ENCODE measurements around the gene GEMIN8. TPM values are rescaled to one million over a fixed set of nuclear protein-coding genes. Genes with fewer than 3 reads are reported as not detected.

GEMIN8 gene
- total RNA-seq, 2 experiments from 2014 or later: 10.2 to 11.1 TPM

GRCh38 chrX:13966071-13966792, 63.5 kb downstream of the GEMIN8 start:
- Histone ChIP-seq H3K27ac (ENCODE audit: low read depth in 1 of 2, low read length in 2 of 2) (no peak overlapping the region), H3K4me1 (ENCODE audit: insufficient read depth, low read length) (no peaks in the 10 kb centered on the region), H3K4me3 (ENCODE audit: low read length) (no peak overlapping the region), H3K27me3 (ENCODE audit: control insufficient read depth in 1 of 2, insufficient read depth in 2 of 2, low read length in 2 of 2) (no peaks in the 10 kb centered on the region), H3K9me3 (ENCODE audit: control insufficient read depth in 1 of 2, insufficient read depth in 1 of 2, low read length in 2 of 2) (no peaks in the 10 kb centered on the region), H3K36me3 (ENCODE audit: insufficient read depth, low read length) (no peaks in the 10 kb centered on the region)
- intact Hi-C loops (cut with DNase I, micrococcal nuclease): no loop called here
- ATAC-seq (ENCODE audit: poor library complexity): no peak
- ChIA-PET POLR2A (no interaction called here), CTCF (no interaction called here)
- Mint-ChIP-seq H3K27ac (no peak overlapping the region), H3K4me3 (no peak overlapping the region), H3K4me1 (ENCODE audit: low read depth) (no peaks in the 10 kb centered on the region), H3K9me3 (no peaks in the 10 kb centered on the region), H3K27me3 (no peaks in the 10 kb centered on the region), H3K36me3 (ENCODE audit: low read depth) (no peaks in the 10 kb centered on the region)
- TF ChIP-seq CTCF (IDR thresholded peaks at IDR 0.05): no peak
- no peak for DNase-seq

GRCh38 chrX:13965531-13965930, 64.2 kb downstream of the GEMIN8 start:
- Histone ChIP-seq H3K9me3 (ENCODE audit: control insufficient read depth in 1 of 2, insufficient read depth in 1 of 2, low read length in 2 of 2) (no peaks in the 10 kb centered on the region), H3K36me3 (ENCODE audit: insufficient read depth, low read length) (no peaks in the 10 kb centered on the region), H3K27me3 (ENCODE audit: control insufficient read depth in 1 of 2, insufficient read depth in 2 of 2, low read length in 2 of 2) (no peaks in the 10 kb centered on the region), H3K4me3 (ENCODE audit: low read length) (no peak overlapping the region), H3K4me1 (ENCODE audit: insufficient read depth, low read length) (no peaks in the 10 kb centered on the region), H3K27ac (ENCODE audit: low read depth in 1 of 2, low read length in 2 of 2) (no peak overlapping the region)
- CTCF ChIA-PET: no interaction called here
- DNase-seq (no peak), ATAC-seq (ENCODE audit: poor library complexity) (no peak)
- intact Hi-C loops (cut with DNase I, micrococcal nuclease): no loop called here
- Mint-ChIP-seq H3K4me3 (no peak overlapping the region), H3K4me1 (ENCODE audit: low read depth) (no peaks in the 10 kb centered on the region), H3K9me3 (no peaks in the 10 kb centered on the region), H3K27me3 (no peaks in the 10 kb centered on the region), H3K36me3 (ENCODE audit: low read depth) (no peaks in the 10 kb centered on the region), H3K27ac (no peak overlapping the region)
- POLR2A ChIA-PET: no interaction called here
- TF ChIP-seq CTCF (IDR thresholded peaks at IDR 0.05): no peak

GRCh38 chrX:13956998-13957397, 72.7 kb downstream of the GEMIN8 start:
- Histone ChIP-seq H3K27ac (ENCODE audit: low read depth in 1 of 2, low read length in 2 of 2) (no peak overlapping the region), H3K4me1 (ENCODE audit: insufficient read depth, low read length) (no peaks in the 10 kb centered on the region), H3K36me3 (ENCODE audit: insufficient read depth, low read length) (no peaks in the 10 kb centered on the region), H3K9me3 (ENCODE audit: control insufficient read depth in 1 of 2, insufficient read depth in 1 of 2, low read length in 2 of 2) (no peaks in the 10 kb centered on the region), H3K4me3 (ENCODE audit: low read length) (no peak overlapping the region), H3K27me3 (ENCODE audit: control insufficient read depth in 1 of 2, insufficient read depth in 2 of 2, low read length in 2 of 2) (no peaks in the 10 kb centered on the region)
- intact Hi-C loops (cut with DNase I, micrococcal nuclease): no loop called here
- POLR2A ChIA-PET: no interaction called here
- H3K9me3 Mint-ChIP-seq: no peaks in the 10 kb centered on the region
- H3K27me3 Mint-ChIP-seq: no peaks in the 10 kb centered on the region
- H3K27ac Mint-ChIP-seq: no peak overlapping the region
- DNase-seq (no peak), ATAC-seq (ENCODE audit: poor library complexity) (no peak)
- H3K4me3 Mint-ChIP-seq: no peak overlapping the region
- no peak for TF ChIP-seq CTCF (IDR thresholded peaks at IDR 0.05)
- CTCF ChIA-PET: no interaction called here
- H3K36me3 Mint-ChIP-seq (ENCODE audit: low read depth): no peaks in the 10 kb centered on the region
- H3K4me1 Mint-ChIP-seq (ENCODE audit: low read depth): no peaks in the 10 kb centered on the region

Other genes with a start within 250 kb of the GEMIN8 start
- gene GPM6B, start 212.8 kb downstream of the GEMIN8 start, total RNA-seq: not detected

All from CD4-positive, alpha-beta T cell (primary cell).